Neural progenitor cell (in vitro differentiated cells): Measurements from ENCODE around the gene CAPN10. TPM values are rescaled to one million over a fixed set of nuclear protein-coding genes. Genes with fewer than 3 reads are reported as not detected.

Source experiments
- DNase-seq: peaks from one replicate; pipeline ENCODE4 v3.0.0-alpha.2; 2016; ENCODE audit warnings: low spot score
- H2AFZ ChIP-seq: fragments of 200-600 bp; sonication (generic); replicated peaks from 2 replicates; pipeline ENCODE4 v1.6.1; 2016; ENCODE audit warnings: antibody characterized with exemption
- H3F3A ChIP-seq: fragments of 200-600 bp; sonication (generic); 2 replicates; pipeline ENCODE4 v1.6.1; 2016; ENCODE audit warnings: antibody characterized with exemption, low read depth
- H3K27ac ChIP-seq: fragments of 200-600 bp; sonication (generic); 2 replicates; pipeline ENCODE4 v1.5.1; 2016; ENCODE audit warnings: mild to moderate bottlenecking
- H3K27me3 ChIP-seq: fragments of 200-600 bp; sonication (generic); 2 replicates; pipeline ENCODE4 v1.6.1; 2016; ENCODE audit warnings: mild to moderate bottlenecking, moderate library complexity
- H3K36me3 ChIP-seq: fragments of 200-600 bp; sonication (generic); 2 replicates; pipeline ENCODE4 v1.5.1; 2016
- H3K4me1 ChIP-seq: fragments of 200-600 bp; sonication (generic); 2 replicates; pipeline ENCODE4 v1.6.1; 2016; ENCODE audit warnings: mixed run types
- H3K4me2 ChIP-seq: fragments of 200-600 bp; sonication (generic); 2 replicates; pipeline ENCODE4 v1.6.1; 2016
- H3K4me3 ChIP-seq: fragments of 200-600 bp; sonication (generic); 2 replicates; pipeline ENCODE4 v1.5.1; 2016
- H3K79me2 ChIP-seq: fragments of 200-600 bp; sonication (generic); 2 replicates; pipeline ENCODE4 v1.6.1; 2016; ENCODE audit warnings: low read depth
- H3K9ac ChIP-seq: fragments of 200-600 bp; sonication (generic); 2 replicates; pipeline ENCODE4 v1.6.1; 2016
- H3K9me3 ChIP-seq: fragments of 200-600 bp; sonication (generic); 2 replicates; pipeline ENCODE4 v1.5.1; 2016; ENCODE audit warnings: low read depth
- H4K20me1 ChIP-seq: fragments of 200-600 bp; sonication (generic); 2 replicates; pipeline ENCODE4 v1.6.1; 2016; ENCODE audit warnings: low read depth
- H3K27ac Mint-ChIP-seq: 3 replicates; pipeline ENCODE4 v1.8.0; 2021; ENCODE audit warnings: mixed read lengths
- H3K27me3 Mint-ChIP-seq: 2 replicates; pipeline ENCODE4 v1.8.0; 2022; ENCODE audit warnings: low read depth, mild to moderate bottlenecking, inconsistent platforms, moderate library complexity, mixed read lengths; ENCODE audit not compliant: insufficient read depth
- H3K36me3 Mint-ChIP-seq: 3 replicates; pipeline ENCODE4 v1.8.0; 2021; ENCODE audit warnings: mixed read lengths
- H3K4me1 Mint-ChIP-seq: 3 replicates; pipeline ENCODE4 v1.8.0; 2021; ENCODE audit warnings: mixed read lengths
- H3K4me3 Mint-ChIP-seq: 3 replicates; pipeline ENCODE4 v1.8.0; 2021; ENCODE audit warnings: mild to moderate bottlenecking, moderate library complexity, mixed read lengths
- H3K9me3 Mint-ChIP-seq: 3 replicates; pipeline ENCODE4 v1.8.0; 2020; ENCODE audit warnings: mixed read lengths
- EZH2 ChIP-seq: fragments of 200-600 bp; sonication (generic); IDR thresholded peaks from 2 replicates; pipeline ENCODE4 v1.6.1; 2017; ENCODE audit warnings: antibody characterized with exemption, mild to moderate bottlenecking, moderate library complexity
- EZH2phosphoT487 ChIP-seq: fragments of 200-600 bp; sonication (generic); IDR thresholded peaks from 2 replicates; pipeline ENCODE4 v1.6.1; 2017; ENCODE audit warnings: antibody characterized with exemption
- total RNA-seq: library from RNA; depleted of rRNA; stranded (reverse); fragments of >200 nt; gene quantifications from 2 replicates; pipeline ENCODE4 v1.2.3, GENCODE V29; 2015; ENCODE audit warnings: low replicate concordance
- TF ChIP-seq, protein P1 (sequence below): fragments of 200-600 bp; sonication (generic); IDR thresholded peaks from 2 replicates; pipeline ENCODE4 v1.5.1; 2017; ENCODE audit warnings: antibody characterized with exemption, mild to moderate bottlenecking

Gene CAPN10
- total RNA-seq, 1 donor from 2014 or later: 16.1 TPM

DNA sequence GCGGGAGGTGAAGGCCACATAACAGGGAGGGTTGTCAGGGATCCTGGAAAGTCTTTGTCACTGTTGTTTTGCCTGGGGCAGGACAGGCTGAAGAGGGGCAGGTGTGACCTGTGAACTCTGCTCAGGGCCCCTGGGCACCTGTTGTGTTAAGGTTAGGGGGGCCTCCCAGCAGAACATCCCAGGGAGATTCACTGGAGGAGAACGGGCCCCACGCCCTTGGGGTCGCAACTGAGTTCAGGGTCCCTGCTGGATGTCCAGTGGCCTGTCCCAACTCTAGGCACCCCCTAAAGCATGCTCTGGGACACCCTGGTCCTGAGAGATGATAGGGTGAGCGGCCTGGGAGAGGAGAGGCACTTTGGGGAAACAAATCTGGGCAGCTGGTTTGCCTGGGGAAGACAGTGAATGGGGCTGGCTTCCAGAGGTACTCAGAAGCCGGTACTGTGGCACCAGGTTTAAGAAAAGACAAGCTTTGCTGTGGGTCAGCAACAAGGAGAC lies 61.7 kb downstream of the CAPN10 start:
- H3K9ac ChIP-seq: no peak overlapping the region
- no peaks in the 10 kb centered on the region for H3K79me2 ChIP-seq
- no peaks in the 10 kb centered on the region for H4K20me1 ChIP-seq
- no peak for DNase-seq
- H3K36me3 ChIP-seq: no peaks in the 10 kb centered on the region
- no peak overlapping the region for H3K27ac ChIP-seq
- no peak overlapping the region for H3K4me2 ChIP-seq
- Mint-ChIP-seq H3K27ac (peak overlapping the region; percentile 72), H3K9me3 (peaks cover 6% of the 10 kb centered on the region), H3K4me3 (no peak overlapping the region), H3K27me3 (peaks cover 15% of the 10 kb centered on the region), H3K4me1 (peaks cover 28% of the 10 kb centered on the region), H3K36me3 (no peaks in the 10 kb centered on the region)
- TF ChIP-seq, protein P1, sequence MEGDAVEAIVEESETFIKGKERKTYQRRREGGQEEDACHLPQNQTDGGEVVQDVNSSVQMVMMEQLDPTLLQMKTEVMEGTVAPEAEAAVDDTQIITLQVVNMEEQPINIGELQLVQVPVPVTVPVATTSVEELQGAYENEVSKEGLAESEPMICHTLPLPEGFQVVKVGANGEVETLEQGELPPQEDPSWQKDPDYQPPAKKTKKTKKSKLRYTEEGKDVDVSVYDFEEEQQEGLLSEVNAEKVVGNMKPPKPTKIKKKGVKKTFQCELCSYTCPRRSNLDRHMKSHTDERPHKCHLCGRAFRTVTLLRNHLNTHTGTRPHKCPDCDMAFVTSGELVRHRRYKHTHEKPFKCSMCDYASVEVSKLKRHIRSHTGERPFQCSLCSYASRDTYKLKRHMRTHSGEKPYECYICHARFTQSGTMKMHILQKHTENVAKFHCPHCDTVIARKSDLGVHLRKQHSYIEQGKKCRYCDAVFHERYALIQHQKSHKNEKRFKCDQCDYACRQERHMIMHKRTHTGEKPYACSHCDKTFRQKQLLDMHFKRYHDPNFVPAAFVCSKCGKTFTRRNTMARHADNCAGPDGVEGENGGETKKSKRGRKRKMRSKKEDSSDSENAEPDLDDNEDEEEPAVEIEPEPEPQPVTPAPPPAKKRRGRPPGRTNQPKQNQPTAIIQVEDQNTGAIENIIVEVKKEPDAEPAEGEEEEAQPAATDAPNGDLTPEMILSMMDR: no peak
- TF ChIP-seq EZH2 (no peak), EZH2phosphoT487 (no peak)
- H3K4me3 ChIP-seq: no peak overlapping the region
- no peaks in the 10 kb centered on the region for H3F3A ChIP-seq
- no peaks in the 10 kb centered on the region for H3K9me3 ChIP-seq
- H3K27me3 ChIP-seq: peaks cover 8% of the 10 kb centered on the region
- H2AFZ ChIP-seq: peak overlapping the region; percentile 28
- H3K4me1 ChIP-seq: peaks cover 21% of the 10 kb centered on the region

Other genes starting within 250 kb of the CAPN10 start
- 14.2 and 65.0 TPM in 2 replicates for gene GPC1, start 151.1 kb upstream of the CAPN10 start, total RNA-seq
- 4.2 and 6.9 TPM in 2 replicates for gene ANKMY1, start 28.7 kb upstream of the CAPN10 start, total RNA-seq
- gene DUSP28, start 26.4 kb upstream of the CAPN10 start, total RNA-seq: 5.1 and 8.9 TPM in 2 replicates
- gene RNPEPL1, start 18.2 kb upstream of the CAPN10 start, total RNA-seq: 2.7 and 7.5 TPM in 2 replicates
- gene GPR35, start 38.7 kb downstream of the CAPN10 start, total RNA-seq: 0.34 and 0.74 TPM in 2 replicates
- gene AQP12B, start 96.2 kb downstream of the CAPN10 start, total RNA-seq: not detected in 2 replicates
- not detected in 2 replicates for gene AQP12A, start 105.1 kb downstream of the CAPN10 start, total RNA-seq
- gene KIF1A, start 233.5 kb downstream of the CAPN10 start, total RNA-seq: 29.9 and 41.1 TPM in 2 replicates